NCI-H345 treated with DMSO at 0.1 percent for 48 hours (cell line): ENCODE results near the gene GSE1.
A peak's percentile ranks its signal among the peaks of the same experiment; 100 is the strongest.

Source experiments
- DNase-seq: peaks from one replicate; lab custom pipeline; 2025; ENCODE audit not compliant: unreplicated experiment; lab: John Stamatoyannopoulos, UW

The GSE1 gene

GRCh38 chr16:85658504-85659326 is 45.6 kb downstream of the GSE1 start:
- no peak for DNase-seq

DNA sequence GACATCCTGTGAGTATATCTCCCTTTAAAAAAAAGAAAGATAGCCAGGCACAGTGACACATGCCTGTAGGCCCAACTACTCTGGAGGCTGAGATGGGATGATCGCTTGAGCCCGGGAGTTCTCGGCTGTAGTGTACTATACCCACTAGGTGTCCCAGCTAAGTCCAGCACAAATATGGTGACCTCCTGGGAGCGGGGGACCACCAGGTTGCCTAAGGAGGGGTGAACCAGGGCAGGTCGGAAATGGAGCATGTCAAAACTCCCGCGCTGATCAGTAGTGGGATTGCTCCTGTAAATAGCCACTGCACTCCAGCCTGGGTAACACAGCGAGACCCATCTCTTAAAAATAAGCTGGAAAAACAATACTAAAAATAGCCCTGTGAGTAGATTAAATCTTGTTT is 46.2 kb downstream of the GSE1 start:
- DNase-seq = no peak

DNA sequence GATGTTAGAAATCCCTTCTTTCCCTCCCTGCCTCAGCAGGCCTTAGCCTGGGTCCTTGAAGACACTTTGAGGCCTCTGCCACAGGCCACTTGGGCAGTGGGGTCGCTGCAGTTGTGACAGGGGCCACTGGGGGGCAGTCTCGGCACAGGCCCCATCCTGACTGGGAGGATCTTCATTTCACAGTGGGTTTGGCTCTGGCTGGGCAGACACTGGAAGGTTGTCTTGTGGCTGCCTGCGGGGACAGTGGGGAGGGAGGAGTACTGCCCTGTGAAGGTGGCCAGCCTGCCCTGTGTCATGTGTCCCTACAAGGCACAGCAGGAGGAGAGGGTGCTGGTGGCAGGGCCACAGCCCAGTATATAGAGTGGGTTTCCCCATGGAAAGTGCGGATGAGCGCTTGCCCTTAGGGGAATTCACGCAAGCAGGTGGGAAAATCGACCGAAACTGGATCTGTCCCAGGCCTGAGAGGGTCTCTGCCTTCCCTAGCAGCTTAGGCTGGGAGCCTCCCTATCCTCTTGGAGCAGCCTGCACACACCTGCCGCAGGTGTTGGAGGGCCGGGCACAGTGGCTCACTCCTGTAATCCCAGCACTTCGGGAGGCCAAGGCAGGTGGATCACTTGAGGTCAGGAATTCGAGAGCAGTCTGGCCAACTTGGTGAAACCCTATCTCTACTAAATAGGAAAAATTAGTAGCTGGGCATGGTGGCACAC is 46.8 kb downstream of the GSE1 start:
- DNase-seq = no peak

DNA sequence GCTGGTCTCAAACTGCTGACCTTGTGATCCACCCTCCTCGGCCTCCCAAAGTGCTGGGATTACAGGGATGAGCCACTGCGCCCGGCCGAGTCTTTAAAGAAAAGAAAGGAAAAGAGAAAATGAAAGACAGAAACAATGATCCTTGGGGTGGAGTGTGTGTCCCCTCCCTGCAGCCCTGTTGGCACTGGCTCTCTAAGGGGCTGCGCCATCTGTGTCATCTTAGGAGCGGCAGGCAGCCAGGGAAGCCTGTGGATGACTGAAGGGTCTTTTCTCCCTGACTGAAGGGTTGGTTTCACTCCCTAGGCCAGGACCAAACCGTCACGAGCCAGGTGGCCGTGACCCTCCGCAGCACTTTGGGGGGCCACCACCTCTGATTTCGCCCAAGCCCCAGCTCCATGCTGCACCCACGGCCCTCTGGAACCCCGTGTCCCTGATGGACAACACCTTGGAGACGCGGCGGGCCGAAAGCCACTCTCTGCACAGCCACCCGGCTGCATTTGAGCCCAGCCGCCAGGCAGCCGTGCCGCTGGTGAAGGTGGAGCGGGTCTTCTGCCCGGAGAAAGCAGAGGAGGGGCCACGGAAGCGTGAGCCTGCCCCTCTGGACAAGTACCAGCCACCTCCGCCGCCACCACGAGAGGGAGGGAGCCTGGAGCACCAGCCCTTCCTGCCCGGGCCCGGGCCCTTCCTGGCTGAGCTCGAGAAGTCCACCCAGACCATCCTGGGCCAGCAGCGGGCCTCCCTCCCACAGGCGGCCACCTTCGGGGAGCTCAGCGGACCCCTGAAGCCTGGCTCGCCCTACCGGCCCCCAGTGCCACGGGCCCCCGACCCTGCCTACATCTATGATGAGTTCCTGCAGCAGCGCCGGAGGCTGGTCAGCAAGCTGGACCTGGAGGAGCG is 48.0 kb downstream of the GSE1 start:
- DNase-seq = no peak

- no peak for DNase-seq
Measured at GRCh38 chr16:85661740-85662481, 48.8 kb downstream of the GSE1 start.

GRCh38 chr16:85662482-85662812 is 49.3 kb downstream of the GSE1 start:
- DNase-seq = no peak

DNA sequence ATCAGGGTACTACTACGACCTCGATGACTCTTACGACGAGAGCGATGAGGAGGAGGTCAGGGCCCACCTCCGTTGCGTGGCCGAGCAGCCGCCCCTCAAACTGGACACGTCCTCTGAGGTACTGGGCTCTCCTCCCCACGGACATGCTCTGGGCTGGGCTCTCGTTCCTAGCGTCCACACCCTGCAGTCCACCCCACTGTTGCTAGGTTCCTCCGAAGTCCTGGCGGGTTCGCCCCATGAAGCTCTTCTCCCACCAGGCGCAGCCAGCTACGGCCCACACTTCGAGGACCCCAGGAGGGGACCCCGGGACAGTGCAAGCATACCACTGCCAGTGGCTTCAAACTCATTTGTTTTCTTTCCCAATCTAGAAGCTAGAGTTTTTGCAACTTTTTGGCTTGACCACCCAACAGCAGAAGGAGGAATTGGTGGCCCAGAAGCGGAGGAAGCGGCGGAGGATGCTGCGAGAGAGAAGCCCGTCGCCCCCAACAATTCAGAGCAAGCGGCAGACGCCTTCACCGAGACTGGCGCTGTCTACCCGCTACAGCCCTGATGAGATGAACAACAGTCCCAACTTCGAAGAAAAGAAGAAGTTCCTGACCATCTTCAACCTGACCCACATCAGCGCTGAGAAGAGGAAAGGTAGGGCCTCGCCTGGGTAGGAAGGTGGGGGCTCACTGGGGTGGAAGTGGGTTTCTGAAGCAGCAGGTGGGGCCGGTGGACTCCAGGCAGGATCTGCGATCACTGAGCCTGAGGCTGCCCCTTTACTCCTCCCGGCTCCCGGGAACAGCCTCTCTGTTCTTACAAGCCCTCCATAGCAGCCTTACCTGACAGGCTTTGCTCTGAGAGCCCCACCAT is 50.1 kb downstream of the GSE1 start:
- no peak for DNase-seq

GRCh38 chr16:85663891-85664321 is 50.8 kb downstream of the GSE1 start:
- DNase-seq = no peak

DNA sequence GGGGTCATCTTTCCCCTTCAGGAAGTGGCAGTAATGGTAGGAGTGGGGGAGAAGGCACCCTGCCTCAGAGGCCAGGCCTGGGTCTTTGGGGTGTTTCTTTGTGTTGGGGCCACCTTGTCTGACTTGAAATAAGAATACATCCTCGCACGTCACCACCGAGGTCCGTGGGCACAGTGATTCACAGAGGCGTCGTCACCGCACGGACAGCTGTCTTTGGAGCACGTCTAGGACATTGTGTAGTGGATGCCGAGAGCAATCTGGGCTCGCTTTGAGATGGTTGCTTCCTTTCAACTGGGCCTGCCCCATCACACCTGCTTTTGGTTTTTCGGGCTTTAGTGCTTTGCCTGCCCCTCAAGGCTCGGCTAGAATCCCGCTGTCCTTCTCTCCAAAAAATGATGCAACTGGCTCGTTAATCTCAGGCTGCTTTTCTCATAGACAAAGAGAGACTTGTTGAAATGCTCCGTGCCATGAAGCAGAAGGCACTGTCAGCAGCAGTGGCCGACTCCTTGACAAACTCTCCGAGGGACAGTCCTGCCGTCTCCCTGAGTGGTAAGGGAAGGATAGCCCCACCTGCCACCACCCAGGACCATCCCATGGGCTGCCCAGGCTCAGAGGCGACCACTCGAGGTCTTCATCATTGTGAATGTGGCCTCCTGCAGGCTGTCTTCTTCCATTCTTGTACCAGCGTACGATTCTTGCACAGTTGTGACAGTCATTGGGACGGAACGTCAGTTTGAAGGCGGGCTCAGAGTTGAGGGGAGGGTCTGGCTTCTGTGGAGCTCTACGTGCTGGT is 51.7 kb downstream of the GSE1 start:
- DNase-seq = no peak

- DNase-seq = no peak
Measured at GRCh38 chr16:85665373-85665740, 52.2 kb downstream of the GSE1 start.

- no peak for DNase-seq
Measured at GRCh38 chr16:85665929-85666328, 52.8 kb downstream of the GSE1 start.

DNA sequence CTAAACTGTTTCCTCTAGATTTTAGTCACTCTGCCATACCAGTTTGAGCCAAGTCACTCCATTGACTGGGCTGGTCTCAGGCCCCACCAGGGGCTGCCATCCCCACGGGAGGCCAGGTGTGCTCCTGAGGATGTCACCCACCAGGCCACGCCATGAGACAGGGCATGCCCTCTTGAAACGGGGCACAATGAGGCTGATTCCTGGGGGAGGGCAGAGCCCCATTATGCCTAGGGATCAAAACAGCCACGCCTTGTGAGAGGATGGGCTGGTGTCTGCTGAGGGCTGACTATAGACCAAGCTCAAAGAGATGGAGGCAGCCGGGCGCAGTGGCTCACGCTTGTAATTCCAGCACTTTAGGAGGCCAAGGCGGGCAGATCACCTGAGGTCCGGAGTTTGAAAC is 54.1 kb downstream of the GSE1 start:
- DNase-seq = no peak

DNA sequence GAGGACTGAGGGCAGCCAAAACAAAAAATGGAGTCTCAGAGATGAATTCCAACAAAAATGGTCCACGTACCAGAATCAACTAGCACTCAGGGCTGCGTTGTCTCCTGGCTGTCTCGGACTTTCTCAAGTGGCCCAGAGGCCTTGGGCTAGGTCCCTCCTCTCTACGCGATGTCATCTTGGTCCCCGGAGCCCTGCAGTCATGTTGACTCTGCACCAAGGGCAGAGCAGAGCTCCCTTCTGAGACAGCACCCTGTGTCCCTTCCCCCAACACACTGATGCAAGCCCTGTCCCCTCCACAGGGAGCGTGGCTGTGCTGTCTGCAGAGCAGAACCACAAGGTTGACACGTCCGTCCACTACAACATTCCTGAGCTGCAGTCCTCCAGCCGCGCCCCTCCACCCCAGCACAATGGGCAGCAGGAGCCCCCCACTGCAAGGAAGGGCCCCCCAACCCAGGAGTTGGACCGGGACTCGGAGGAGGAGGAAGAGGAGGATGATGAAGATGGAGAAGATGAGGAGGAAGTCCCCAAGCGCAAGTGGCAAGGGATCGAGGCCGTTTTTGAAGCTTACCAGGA is 54.8 kb downstream of the GSE1 start:
- no peak for DNase-seq

- no peak for DNase-seq
Measured at GRCh38 chr16:85668676-85669424, 55.7 kb downstream of the GSE1 start.

GRCh38 chr16:85670840-85671239 is 57.7 kb downstream of the GSE1 start:
- DNase-seq = no peak

DNA sequence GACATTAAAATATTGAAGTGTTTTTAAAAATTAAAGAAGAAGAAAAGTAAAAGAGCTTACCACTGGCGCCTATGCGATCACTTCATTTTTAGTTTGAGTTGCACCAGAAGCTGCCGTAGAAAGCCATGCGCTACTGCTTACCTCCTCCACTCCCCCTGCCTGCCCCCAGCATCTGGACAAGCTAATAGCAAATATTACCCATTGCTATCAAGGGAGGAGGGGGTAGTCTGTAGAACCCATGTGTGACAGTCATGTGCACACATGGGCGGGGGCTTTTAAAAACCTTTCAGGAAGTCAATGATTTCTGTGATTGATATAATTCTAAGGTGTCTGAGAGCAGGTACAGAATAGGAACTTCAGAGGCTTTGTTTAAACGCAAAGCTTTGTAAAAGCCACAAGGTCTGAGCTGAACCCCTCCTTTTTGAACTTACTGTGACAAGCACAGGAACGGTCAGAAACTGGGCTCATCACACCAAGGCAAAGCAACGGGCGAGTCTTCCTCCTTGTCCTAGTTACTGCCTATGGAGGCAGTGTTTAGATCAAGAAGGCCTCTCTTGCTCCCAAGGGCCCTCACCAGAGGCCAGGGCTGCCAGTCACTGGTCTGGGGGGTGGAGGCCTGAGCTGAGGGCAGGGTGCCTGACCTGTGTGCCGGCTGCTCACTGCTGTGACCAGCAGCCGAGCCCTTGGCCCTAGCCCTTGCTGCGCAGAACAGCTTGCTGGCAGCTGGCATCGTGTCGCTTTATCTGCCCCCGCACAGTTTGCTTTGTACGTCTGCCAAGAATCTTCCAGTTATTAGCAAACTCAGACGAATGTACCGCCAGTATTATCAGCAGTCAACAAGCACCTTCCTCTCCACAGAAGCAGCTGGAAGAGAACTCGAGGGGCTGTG is 60.7 kb downstream of the GSE1 start:
- DNase-seq = peak; percentile 39

- no peak for DNase-seq
Measured at GRCh38 chr16:85674418-85674755, 61.3 kb downstream of the GSE1 start.
